B cell (primary cell): ENCODE results near the gene TRIM46.

ENCODE experiments used
- CTCF ChIP-seq: fragments of 200-600 bp; IDR thresholded peaks from one replicate; pipeline ENCODE4 v1.8.0; 2022; ENCODE audit warnings: antibody characterized with exemption, mild to moderate bottlenecking
- EZH2 ChIP-seq: IDR thresholded peaks from 2 replicates; pipeline ENCODE4 v1.6.1; 2012; ENCODE audit warnings: borderline replicate concordance, low read depth, mild to moderate bottlenecking, moderate library complexity, low read length; ENCODE audit not compliant: insufficient read depth, poor library complexity, severe bottlenecking

GRCh38 chr1:155186794-155187455, 13.3 kb downstream of the TRIM46 start:
- TF ChIP-seq CTCF (no peak), EZH2 (no peak)
